GM18520 (cell line): Measurements from ENCODE around the gene NTRK2.

Source experiments
- ATAC-seq: cut with Tn5 transposase; IDR thresholded peaks from one replicate; pipeline ENCODE4 v1.9.1; 2021; ENCODE audit not compliant: unreplicated experiment

NTRK2 gene

GRCh38 chr9:84681516-84682285, 12.2 kb downstream of the NTRK2 start:
- no peak for ATAC-seq

- ATAC-seq, result no peak
Observed at GRCh38 chr9:84686068-84686467, 16.5 kb downstream of the NTRK2 start.

- no peak for ATAC-seq
Observed at GRCh38 chr9:84688956-84689355, 19.4 kb downstream of the NTRK2 start.

GRCh38 chr9:84691634-84692033, 22.1 kb downstream of the NTRK2 start:
- no peak for ATAC-seq

- peak; percentile 49 for ATAC-seq
Observed at GRCh38 chr9:84694248-84694647, 24.7 kb downstream of the NTRK2 start.

GRCh38 chr9:84697042-84697441, 27.5 kb downstream of the NTRK2 start:
- ATAC-seq, result no peak

GRCh38 chr9:84697509-84698114, 28.1 kb downstream of the NTRK2 start:
- no peak for ATAC-seq

GRCh38 chr9:84698323-84698722, 28.8 kb downstream of the NTRK2 start:
- no peak for ATAC-seq

- no peak for ATAC-seq
Observed at GRCh38 chr9:84699984-84700383, 30.5 kb downstream of the NTRK2 start.

GRCh38 chr9:84701801-84702200, 32.3 kb downstream of the NTRK2 start:
- ATAC-seq, result peak; percentile 40

- ATAC-seq, result no peak
Observed at GRCh38 chr9:84702471-84702870, 32.9 kb downstream of the NTRK2 start.

GRCh38 chr9:84703793-84704192, 34.3 kb downstream of the NTRK2 start:
- no peak for ATAC-seq

- ATAC-seq, result no peak
Observed at GRCh38 chr9:84705128-84705527, 35.6 kb downstream of the NTRK2 start.

GRCh38 chr9:84708400-84708799, 38.9 kb downstream of the NTRK2 start:
- no peak for ATAC-seq

- ATAC-seq, result no peak
Observed at GRCh38 chr9:84709056-84709455, 39.5 kb downstream of the NTRK2 start.

GRCh38 chr9:84710701-84711397, 41.3 kb downstream of the NTRK2 start:
- ATAC-seq, result no peak

- ATAC-seq, result no peak
Observed at GRCh38 chr9:84711398-84711777, 41.9 kb downstream of the NTRK2 start.

GRCh38 chr9:84711936-84712335, 42.4 kb downstream of the NTRK2 start:
- no peak for ATAC-seq

GRCh38 chr9:84716217-84716616, 46.7 kb downstream of the NTRK2 start:
- ATAC-seq, result no peak

GRCh38 chr9:84718476-84718875, 48.9 kb downstream of the NTRK2 start:
- no peak for ATAC-seq

- ATAC-seq, result no peak
Observed at GRCh38 chr9:84722388-84722989, 53.0 kb downstream of the NTRK2 start.

- no peak for ATAC-seq
Observed at GRCh38 chr9:84723426-84723825, 53.9 kb downstream of the NTRK2 start.
